GM11168 (cell line): ENCODE results near the gene RALGPS1.

Experiments
- in situ Hi-C: fragments of 300-500 bp; cut with MboI; formaldehyde crosslinking; loops from one replicate; pipeline ENCODE4 v1.12.0; 2022; ENCODE audit warnings: low sequenced_read_pairs; ENCODE audit not compliant: unreplicated experiment

The RALGPS1 gene

DNA sequence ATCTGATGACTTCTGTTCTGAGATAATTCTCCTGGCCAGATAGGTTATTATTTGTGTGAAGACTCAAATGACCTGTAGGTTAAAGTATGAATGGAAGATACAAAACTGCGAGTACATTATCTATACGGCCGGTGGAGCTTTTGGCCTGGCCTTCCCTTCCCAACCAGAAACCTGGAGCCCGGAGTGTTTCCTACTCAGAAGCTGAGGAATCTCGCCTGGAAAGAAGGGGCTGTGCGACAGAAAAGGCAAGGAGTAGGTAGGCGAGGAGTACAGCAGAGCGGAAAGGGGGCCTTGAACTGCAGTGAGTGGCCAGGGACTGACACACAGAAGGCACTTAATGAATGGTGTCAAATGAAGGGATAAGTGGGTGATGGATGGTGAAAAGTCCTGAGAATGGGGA lies 173.3 kb downstream of the RALGPS1 start:
- in situ Hi-C loops, result no loop called here

DNA sequence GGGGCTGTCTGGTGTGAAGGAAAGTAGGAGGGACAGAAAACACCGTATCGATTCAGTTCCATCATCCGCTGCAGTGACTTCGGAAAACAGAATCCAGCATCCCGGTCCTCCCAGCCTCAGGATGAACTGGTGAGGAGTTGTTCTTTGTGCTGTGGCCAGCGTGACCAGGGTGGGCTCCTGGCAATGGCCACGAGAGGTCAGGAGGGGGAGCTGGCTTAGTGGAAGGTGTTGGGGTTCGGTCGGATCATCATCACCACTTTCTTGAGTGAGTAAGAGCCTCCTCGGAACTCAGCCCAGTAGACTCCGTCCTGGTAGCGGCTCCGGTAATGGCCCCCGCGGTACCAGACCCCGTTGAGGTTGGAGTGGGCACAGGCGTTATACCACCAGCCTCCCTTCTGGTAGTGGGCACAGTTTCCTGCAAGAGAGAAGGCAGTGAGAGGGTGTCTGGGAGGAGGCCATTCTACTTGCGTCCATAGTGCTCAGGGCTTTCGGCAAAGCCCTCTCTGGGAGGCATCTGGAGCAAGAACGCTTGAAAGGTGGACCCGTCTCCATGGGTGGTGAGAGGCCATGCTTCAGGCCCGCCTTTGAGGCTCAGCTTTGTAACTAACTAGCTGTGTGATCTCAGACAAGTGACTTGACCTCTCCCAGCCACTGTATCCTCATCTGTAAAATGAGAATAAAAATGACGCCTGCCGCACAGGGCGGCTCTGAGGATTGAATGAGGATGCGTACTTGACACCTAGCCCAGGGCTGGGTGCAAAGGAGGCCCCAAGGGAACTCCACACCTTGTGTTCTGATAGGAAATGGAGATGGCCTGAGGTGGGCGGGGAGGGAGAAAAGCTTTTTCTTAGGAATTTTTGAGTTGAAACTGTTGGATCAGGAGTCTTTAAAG lies 174.4 kb downstream of the RALGPS1 start:
- in situ Hi-C loops, result no loop called here

DNA sequence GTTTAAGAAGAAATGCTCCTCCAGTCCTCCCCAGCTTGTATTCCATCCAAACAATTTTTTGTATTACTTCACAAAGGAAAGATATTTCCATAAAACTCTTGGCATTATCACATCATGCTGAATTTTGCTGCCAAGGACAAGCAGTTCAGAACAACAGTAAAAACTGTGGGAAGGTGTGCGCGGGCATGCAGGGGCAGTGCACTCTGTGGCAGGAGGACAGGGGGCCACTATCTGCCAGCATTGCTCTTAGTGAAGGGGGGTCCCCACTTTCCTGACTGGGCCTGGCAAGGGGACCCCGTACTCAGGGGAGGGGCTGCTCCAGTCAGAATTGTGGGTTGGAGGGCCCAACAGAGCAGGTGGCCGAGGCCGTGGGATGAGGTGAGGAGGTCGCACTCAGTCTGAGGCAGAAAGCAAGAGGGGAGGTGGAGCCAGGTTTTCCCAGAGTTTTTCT lies 175.1 kb downstream of the RALGPS1 start:
- in situ Hi-C loops, result no loop called here

DNA sequence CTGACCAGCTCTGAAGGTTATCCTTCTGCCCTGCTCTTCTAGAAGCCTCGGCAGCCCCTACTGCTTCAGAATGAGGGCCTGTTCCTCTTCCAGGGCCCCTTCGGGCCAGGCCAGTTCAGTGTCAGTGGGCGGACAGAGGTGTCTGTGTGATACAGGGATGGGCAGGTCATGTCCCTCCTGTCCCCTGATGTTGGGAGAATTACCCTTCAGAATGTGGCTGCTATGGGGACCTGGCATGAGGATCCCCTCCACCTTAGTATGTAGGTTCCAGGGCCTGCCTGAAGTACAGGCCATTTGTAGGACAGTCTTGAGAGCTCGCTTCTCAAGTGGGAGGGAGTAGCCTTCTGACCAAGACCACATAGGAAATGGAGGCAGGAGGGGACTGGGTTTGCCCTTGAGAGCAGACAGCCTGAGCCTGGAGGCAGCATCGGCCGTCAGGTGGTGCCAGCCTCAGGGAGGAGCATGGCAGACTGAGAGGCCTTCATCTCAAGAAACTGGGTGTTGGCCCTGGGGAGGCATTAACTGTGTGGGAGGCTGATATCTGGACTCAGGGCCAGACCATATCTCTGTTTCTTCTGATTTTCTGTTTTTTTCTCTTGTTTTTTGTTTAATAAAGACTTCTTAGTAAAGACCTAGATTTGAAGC lies 175.9 kb downstream of the RALGPS1 start:
- in situ Hi-C loops, result no loop called here

DNA sequence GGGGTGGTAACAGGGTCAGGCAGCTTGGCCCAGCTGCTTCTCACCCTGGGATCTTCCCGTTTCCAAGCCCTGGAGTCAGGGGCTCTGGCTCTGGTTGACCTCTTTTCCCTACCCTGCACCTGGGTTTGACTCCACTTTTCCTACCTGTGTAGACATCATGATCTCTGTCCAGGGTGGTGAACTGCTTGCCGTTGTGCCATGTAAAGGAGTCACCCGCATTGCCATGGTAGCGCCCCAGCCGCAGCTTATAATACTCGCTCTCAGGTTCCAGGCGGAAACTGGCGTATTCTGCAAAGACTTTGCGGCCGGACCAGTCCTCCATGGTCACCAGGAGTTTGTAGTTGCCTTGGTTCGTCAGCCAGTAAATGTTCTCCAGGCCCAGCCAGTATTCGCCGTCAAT lies 176.9 kb downstream of the RALGPS1 start:
- in situ Hi-C loops, result no loop called here

DNA sequence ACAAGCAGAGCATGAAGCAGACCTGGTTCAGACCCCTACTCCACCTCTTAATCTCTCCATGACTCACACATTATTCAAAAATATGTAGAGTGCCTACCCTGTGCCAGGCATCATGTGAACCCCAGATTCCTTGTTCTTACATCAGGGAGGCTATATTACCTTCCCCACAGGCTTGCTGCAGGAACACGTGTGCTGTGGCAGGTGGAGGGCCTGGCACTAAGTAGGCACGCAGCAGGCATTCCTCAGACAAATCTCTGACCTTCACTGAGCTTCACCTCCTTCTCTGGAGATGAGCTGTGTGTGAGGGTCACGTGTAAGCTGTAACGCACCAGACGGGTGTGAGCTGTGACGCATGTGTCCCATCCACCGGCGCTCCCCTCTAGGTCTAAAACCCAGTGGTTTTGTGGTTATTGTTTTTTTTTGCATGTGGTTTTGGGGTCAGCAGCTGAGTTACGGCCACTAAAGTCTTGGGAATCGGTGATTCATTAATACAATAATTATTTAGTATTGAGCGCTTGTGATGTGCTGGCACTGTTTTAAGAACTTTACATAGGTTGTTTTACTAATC lies 177.5 kb downstream of the RALGPS1 start:
- in situ Hi-C loops, result no loop called here

DNA sequence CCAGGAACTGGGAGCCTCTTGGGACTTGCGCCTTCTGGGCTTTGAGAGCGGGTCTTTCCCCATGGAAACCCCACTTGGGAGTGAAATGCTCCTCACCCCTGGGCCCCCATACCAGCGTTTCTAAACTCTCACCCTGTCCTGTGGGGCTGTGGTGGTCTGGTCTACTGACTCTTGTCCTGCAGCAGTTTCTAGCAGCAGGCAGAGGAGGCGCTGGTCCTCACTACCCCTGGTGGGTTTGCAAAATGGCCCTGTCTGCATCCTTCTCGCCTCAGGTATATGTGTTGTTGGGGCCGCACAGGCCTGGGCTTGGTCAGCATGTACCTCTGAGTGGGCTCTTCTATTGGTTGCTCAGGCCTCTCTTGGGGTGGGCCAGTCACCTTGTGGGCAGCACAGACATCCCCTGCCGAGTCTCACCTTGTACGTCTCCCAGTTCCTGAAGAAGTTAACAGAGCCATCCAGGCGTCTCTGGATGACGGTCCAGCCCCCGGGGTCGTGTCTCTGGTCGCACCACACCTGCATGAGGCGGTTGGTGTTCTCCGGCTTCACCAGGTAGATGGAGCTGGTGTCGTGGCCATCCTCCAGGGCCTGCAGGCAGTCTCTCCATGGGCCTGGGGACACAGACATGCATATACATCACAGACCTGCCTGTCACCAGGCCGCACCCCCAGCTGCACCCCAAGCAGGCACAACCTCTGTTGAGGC lies 178.9 kb downstream of the RALGPS1 start:
- in situ Hi-C loops, result no loop called here

DNA sequence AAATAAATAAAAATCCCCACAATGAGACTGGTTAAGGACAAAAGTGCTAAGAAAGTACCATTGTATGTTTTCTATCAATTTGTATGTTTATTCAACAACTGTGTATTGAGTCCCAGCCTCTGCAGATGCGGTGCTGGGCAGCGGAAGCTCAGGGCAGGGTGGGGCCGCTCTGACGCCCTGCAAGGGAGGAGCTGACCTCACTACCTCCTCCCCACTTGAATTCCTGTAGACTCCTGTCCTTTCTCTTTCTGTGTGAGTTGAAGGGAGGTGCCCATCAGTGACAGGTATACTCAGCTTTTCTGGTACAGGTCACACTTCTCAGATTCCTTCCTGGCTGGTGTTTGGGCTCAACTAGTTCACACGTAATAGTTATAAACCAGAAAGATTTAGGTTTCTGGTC lies 180.8 kb downstream of the RALGPS1 start:
- in situ Hi-C loops, result no loop called here

DNA sequence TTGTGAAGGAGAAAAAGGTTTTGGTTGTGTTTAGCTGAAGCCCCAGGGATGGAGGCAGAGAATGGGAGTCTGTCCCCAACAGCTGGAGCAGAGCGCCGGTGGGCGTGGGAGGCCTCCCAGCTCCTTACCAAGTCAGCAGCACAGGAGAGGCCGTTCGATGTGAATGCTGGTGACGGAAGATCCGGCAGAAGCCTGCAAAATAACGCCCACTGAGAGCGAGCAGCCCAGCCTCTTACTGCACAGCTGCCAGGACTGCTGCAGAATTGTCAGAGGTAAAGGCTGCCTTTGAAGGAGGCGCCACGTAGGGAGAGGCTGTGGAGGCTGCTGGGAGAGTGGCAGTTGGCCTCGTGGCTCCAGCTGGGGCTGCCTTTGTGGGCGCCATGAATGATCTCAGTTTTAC lies 181.6 kb downstream of the RALGPS1 start:
- in situ Hi-C loops, result no loop called here

DNA sequence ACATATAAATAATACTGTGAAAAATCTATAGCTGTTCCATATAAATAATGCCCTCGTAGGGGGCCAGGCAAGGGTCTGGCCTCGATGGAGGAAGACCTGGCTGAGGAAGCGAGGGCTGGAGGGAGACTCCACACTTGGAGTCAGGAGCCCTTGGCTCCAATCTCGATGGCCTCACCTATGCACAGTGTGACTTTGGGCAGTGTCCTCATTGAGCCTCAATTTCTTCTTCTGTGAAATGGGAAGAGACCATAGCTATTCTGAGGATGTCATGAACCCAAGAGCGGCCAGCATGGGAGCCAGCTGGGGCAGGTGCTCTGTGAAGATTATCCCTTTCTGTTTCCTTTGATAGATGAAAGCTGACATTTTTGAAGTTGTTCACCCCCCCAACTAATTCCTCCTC lies 183.1 kb downstream of the RALGPS1 start:
- in situ Hi-C loops, result no loop called here

DNA sequence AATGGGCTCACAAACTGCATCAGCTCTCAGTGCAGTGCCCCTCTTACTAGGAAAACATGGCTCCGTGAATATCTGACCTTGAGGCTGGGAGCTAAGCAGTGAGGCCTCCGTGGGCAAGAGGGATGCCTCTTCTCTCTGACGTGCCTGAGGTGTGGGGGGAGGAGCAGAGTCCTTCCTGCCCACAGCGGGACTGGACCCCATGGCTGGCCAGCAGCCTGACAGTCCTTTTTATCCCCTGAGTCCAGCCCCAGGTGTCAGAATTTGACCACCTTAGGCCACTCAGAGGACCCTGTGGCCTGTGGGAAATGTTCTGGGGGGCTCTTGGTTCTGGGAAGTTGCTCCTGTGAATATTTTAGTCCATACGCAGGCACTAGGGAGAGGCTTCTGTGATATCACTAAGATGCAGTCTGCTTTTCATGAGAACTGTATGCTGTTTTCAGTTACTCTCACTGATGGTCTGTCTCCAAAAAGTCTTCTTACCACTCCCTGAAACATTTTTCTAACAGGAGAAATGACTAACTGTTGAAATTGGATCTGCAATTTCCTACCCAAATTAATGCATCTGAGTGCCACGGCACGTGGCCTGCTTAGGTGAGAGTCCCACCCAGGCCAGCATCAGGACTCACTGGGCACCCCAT lies 184.5 kb downstream of the RALGPS1 start:
- in situ Hi-C loops, result no loop called here

DNA sequence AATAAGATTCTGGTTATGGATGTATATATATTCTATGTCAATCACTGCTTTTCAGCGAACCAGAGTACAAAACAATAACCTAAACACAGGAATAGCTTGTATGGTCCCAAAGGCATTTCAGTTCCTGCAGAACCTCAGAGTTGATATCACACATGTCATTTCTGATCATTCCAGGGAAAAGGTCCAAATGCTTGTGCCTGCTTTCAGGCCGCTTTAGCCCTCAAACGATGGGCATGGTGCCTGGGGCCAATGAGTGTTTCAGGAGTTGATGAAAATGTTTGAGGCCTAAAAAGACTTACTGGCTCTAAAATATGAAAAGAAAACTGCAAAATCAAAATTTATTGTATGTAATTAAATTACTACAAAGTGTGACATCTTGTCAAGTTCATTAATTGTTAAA lies 185.1 kb downstream of the RALGPS1 start:
- in situ Hi-C loops, result no loop called here

DNA sequence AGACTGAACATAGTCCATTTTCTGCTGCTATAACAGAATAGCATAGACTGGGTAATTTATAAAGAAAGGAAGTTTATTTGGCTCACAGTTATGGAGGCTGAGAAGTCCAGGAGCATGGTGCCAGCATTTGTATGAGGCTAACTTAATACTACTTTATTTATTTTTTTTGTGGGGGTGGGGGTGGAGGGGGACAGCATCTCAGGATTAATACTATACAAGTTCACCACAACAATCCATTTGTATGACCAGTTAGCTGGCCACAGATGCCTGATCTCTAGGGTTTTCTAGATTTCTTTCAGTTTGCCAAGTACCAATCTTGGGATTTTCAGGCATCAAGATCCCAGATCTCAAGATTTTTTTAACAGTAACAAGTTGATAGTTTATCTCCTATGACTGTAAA lies 187.6 kb downstream of the RALGPS1 start:
- in situ Hi-C loops, result no loop called here

DNA sequence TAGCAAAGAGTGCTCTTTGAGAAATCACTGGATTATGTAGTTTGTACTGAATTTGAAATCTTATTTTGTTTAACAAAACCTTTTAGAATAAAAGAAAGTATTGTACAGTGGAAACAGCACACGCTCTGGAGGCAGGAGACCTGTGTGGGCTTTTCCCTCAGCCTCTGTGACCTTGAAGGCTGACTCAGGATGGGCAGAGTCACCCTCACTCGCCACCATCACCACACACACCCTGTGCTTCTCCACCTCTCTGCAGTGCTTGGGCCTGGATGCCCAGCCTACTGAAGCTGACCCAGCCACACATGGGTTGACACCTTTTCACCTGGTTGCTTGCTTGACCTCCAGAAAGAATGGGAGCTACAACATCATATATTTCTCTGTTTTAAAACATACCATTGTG lies 188.2 kb downstream of the RALGPS1 start:
- in situ Hi-C loops, result no loop called here

DNA sequence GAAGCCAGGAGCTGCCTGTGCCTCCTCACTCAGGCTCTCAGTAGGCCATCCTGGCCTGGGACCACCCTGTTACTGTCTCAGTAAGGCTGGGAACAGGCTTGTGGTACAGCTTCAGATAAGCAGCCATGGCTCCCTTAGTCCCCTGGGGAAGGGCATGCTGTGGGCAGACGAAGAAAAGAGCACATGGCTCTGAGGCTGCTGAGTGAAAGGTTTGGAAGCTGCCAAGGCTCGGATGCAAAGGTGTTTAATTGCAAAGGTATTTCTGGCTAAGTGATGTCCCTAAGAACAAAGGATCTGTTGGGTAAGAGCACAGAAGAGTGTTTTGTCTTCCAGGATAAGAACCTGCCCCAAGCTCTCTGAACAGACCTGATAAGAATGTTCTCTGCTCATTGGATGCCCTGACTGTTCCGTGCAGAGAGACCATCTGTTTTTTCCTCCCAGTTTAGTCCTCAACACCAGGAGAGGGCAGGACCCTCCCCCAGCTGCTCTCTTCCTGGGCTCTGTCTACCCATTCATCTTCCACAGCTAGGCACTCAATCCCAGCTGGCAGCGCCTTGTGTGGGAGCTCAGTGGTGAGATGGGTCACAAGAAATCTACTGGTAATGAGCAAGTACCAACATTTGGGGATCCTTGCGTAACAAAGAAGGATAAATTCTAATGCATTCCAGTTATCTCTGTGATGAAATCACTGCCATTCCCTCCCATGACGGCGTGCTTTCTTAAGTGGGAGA lies 190.2 kb downstream of the RALGPS1 start:
- in situ Hi-C loops, result no loop called here

DNA sequence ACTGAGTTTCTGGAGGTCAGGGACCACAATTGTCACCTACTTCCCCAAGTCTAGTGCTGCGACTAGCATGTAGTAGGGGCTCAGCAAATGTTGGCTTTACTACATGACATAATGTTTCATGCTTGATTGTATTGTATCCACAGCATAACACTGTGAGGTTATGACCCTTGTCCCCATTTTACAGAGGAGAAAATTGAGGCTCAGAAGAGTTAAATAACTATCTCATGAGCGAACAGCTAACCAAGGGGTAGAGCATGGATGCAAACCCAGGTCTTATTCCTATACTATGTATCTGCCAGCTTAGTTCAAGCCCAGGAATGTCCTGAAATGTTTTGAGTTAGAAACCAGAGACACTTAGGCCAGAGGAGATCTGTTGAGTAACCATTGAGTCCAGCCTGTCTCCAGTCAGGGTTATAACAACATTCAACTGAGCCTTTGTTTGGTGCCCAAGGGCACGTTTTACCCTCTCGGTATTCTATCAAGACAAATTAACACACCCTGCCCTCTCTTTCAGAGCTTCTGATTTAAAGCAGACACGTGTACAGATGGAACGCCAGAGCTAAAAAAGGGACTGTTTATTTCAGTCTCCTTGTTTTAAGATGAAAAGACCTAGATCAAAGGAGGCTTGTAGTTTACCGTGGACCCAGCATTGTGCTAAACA lies 191.4 kb downstream of the RALGPS1 start:
- in situ Hi-C loops, result no loop called here

DNA sequence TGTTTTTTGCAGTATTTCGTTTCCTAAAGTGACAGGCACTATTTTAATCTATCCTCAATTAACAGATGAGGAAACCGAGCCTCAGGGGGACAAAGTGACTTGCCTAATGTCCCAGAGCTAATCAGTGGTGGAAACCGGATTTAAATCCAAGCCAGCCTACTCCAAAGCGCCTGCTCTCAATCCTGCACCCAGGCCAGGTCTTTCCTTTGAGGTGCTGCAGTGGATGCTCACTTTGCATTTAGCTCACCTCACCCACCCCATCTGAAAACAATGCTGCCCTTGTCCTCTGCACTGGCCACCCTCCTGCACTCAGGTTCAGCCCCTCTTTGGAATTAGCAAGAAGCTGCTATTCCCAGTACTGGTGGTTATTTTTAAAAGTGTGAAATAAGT lies 191.9 kb downstream of the RALGPS1 start:
- in situ Hi-C loops, result no loop called here

DNA sequence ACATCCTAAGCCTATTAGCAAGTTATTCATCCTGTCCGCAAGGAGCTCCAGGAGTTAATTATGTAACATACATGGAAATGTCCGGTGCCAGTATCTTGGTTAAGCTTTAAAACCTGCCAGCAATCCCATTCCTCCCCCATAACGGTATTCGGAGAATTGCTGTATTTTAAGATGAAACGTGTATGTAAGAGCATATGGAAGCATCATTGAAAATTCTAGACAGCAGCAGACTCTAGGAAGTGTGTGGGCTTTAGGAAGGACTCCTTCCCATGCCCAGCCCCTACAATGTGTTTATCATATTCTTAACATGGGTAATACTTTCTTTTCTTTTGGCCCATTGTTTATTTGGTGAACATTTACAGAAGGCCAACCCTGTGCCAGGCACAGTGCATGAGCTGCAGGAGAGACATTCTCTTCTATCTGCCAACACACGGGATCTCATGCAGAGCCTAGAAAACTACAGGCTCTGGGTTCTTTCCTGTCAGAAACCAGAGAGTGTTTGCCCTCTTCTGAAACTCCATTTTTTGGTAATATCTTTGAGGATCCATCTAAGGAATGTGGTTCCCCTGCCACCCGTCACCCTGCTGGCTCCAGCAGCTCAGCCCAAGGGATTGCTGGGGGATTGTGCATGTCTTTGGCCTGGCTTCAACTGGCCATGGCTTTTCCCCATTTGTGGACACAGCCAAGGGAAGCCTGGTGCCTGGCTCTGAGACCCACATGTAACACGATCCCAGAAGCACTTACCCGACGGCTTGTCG lies 192.8 kb downstream of the RALGPS1 start:
- in situ Hi-C loops, result no loop called here
